DMS 273 treated with DMSO at 0.1 percent for 48 hours (cell line): ENCODE data around the gene SEC23A.
"Not testable (repeated sequence)": the region's sequence is repeated elsewhere in the genome, so short reads cannot be mapped to it uniquely, and the experiment has no call there.

Experiments
- DNase-seq: peaks from one replicate; lab custom pipeline; 2025; lab: John Stamatoyannopoulos, UW

Gene SEC23A

DNA sequence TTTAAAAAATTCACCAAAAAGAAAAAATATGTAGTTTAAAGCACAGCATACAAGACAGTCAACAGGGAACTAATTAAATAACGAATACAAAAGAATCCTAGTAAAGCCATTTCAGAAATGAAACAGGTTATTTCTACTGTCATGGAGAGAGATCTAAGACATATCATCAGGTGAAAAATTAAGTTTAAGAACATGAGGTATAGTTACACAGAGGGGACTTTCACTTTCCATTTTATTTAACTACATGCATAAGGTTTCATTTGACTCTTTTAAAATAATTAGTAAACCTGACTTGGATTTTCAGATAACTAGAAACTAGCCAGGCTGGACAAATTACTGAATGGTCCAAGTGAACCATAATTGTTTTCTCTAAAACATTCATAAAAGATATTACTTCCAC, 11.3 kb downstream of the SEC23A start:
- no peak for DNase-seq

DNA sequence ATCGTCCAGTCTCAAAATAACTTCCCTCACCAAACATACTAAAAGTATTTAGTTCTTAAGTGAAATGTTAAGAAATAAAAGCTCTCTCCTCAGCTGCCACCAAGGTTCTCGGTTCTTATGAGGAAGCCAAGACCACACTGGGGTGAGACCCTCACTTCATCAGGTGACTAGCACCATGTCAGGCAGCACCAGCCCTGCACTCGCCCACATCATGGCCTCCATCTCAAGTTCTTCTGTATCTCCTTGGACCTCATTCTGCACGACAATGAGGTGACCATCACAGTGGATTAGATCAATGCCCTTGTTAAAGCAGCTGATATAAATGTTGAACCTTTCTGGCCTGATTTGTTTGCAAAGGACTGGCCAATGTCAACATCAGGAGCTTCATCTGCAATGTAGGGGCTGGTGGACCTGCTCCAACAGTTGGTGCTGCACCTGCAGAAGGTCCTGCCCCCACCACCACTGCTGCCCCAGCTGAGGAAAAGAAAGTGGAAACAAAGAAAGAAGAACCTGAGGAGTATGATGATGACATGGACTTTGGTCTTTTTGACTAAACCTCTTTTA, 12.4 kb downstream of the SEC23A start:
- no peak for DNase-seq

DNA sequence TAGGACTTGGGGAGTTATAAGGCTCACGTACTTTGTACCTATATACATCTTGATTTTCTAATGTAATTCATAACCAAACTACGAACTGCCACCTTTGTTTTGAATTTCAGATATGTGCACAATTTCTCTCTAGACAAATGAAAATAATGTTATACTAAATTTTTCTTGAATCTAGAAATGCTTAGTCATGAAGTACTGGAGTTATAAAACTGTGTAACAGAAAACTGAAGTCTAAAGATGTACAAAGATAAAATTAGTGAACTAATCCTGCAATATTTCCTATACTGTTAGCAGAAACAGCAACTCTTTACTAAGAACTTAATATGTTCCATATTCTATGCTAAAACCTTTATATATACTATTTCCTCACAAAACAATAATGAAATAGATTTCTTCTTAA, 15.5 kb downstream of the SEC23A start:
- no peak for DNase-seq

DNA sequence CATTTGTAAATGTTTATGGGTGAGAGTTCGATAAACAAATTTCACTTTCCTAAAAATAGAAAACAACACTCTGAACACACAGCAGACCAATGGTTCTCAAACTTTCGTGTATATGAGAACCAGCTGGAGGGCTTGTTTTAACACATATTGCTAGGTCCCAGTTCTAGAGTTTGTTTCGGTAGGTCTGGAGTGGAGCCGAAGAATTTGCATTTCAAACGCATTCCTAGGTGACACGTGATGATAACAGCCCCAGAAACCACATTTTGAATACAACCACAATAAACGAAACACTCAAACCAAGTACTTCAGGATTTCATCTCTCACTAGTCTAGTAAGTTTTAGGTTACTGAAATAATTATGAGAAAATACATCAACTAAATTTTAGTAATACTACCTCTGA, 17.1 kb downstream of the SEC23A start:
- no peak for DNase-seq

DNA sequence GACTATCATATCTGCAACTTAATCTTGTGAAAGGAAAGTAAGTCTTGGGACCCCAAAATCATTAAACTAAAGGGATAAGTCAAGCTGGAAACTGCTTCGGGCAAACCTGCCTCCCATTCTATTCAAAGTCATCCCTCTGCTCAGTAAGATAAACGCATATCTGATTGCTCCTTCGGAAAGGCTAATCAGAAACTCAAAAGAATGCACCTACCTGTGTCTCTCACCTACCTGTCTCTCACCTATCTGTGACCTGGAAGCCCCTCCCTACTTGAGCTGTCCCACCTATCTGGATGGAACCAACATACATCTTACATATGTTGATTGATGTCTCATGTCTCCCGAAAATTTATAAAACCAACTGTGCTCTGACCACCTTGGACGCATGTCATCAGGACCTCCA, 19.9 kb downstream of the SEC23A start:
- no peak for DNase-seq

DNA sequence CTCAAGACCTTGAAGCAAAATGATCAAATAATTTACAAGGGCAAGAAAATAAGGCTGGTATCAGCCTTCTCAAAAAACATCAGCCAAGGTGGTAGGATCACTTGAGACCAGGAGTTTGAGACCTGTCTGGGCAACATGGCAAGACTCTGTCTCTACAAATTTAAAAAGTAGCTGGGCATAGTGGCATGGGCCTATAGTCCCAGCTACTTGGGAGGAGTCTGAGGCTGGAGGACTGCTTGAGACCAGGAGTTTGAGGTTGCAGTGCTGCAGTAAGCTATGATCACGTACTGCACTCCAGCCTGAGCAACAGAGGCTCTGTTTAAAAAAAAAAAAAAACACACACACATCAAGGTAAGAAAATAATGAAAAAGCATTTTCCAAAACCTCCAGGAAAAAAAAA, 22.1 kb downstream of the SEC23A start:
- DNase-seq, result no peak

DNA sequence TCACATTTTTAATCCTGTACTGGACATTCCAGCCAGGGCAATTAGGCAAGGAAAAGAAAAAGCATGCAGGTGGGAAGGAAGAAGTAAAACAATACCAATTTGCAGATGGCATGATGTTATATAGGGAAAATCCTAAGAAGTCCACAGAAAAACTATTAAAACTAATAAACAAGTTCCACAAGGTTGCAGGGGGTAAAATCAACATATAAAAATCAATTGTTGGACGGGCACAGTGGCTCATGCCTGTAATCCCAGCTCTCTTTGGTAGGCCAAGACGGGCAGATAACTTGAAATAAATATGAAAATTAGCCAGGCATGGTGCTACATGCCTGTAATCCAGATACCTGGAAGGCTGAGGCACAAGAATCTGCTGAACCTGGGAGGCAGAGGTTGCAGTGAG, 31.9 kb downstream of the SEC23A start:
- DNase-seq, result no peak

DNA sequence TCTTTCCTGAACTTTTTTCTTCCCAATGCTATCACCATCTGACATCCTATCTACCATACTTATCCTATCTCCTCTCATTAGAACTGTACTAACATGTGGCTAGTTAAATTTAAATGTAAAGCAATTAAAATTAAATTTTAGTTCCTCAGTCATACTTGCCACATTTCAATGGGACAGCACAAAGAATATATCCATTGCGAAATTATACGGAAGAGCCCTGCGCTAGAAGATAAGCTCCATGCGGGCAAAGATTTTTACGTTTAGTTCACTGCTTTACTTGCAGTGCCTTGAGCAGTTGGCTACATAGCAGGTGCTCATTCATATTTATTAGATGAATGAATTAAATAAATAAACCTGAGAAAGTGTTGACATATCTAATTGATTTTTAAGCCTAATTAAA, 33.1 kb downstream of the SEC23A start:
- DNase-seq, result no peak

DNA sequence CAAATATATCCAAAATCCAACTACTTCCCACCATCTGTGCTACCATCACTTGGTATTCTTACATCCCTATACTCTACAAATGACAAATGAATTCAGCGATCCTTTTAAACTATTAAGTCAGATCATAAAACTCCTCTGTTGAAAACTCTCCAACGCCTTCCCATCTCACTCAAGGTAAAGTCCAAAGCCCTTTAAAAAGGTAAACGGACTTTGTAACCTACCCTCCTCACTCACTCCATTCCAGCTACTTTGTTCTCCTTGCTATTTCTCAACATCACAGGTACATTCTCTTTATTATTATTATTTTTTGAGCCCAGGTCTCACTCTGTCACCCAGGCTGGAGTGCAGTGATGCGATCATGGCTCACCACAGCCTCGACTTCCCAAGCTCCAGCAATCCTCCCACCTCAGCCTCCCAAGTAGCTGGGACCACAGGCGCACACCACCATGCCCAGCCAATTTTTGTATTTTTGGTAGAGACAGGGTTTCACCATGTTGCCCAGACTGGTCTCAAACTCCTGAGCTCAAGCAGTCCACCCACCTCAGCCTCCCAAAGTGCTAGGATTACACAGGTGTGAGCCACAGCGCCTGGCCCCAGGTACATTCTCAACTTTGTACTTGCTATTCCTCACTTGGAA, 33.7 kb downstream of the SEC23A start:
- DNase-seq, result not testable (repeated sequence)

DNA sequence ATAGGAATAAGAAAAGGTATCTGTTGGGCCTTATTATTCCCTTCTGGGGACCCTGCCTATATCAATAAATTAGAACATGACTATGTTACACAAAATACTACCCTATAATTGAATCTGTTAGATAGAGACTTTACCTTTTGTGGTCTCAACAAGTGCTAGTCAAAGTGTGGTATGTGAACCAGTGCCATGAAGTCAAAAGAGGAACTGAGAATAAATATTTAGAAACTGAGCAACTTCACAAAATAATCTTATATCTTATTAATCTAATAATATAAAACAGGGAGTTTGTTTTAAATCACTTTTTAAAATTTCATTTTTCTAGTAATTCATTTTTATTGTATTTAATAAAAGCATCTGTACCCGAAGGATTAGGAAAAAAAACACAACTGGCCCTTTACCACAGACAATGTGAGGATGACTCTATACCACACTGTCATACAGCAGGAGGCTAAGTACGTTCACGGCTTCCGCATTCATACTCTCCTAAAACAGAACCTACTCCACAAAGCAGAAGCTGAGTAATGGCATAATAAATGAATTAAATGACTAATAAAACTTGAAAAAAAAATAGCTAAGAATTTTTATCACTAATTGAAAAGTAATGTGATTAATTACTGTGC, 42.1 kb downstream of the SEC23A start:
- no peak for DNase-seq

DNA sequence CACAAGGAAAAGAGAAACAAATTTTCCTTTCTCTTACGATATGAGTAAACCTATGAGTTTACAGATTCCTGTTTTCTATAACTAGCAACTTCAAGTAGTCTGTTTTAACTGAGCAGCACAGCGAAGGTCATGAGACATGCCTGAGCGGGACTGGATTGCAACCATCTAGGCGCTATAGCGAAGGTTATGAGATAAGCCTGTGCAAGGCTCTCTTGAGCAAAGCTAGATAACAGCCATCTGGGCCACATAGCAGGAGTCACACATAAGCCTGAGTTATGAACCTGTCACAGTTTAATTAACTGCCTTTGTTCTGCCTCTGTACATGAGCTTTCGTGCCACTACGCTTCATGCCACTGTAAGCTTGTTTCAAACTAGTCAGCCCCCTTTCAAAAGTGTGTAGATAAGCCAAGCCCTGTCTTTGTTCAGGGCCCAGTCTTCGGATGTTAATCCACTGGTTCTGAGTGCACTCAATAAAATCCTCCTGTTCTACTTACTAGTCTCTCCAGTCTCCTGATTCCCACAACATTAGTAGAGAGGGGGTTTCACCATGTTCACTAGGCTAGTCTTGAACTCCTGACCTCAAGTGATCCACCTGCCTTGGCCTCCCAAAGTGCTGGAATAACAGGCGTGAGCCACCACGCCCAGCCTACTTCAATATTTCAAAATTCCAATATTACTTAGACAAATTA, 47.1 kb downstream of the SEC23A start:
- DNase-seq, result no peak

DNA sequence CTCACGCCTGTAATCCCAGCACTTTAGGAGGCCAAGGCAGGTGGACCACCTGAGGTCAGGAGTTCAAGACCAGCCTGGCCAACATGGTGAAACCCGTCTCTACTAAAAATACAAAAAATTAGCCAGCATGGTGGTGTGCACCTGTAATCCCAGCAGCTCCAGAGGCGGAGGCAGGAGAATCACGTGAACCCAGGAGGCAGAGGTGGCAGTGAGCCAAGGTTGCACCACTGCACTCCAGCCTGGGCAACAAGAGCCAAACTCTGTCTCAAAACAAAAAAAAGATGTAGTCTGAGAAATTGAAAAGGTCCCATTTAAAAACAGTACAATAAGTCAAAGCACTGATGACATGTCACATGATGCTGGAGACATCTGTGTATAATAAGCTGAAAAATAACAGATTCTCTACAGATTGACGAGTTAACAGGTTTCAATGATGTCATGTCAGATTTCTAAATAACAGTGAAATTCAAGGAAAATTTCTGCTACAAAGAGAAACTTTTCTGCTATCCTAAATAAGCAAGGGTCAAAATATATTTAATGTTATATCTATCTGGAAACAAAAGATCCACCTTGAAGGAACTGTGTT, 50.1 kb downstream of the SEC23A start:
- not testable (repeated sequence) for DNase-seq

DNA sequence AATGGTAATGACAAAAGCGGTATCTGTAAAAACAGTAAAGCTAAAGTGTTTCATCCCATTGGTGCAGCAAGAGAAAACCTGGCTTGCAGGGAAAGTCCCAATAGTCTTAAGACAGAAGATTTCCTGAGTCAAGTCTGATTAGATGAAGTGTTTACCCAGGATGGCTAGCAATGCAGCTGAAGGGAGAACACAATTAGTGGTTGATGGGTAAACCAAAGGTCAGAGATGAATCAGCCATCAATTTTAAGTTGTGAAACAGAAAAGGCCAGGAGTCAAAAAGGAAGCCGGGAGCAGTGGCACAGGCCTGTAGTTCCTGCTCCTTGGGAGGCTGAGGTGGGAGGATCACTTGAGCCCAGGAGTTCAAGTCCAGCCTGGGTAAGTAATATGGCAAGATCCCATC, 52.6 kb downstream of the SEC23A start:
- DNase-seq, result no peak

DNA sequence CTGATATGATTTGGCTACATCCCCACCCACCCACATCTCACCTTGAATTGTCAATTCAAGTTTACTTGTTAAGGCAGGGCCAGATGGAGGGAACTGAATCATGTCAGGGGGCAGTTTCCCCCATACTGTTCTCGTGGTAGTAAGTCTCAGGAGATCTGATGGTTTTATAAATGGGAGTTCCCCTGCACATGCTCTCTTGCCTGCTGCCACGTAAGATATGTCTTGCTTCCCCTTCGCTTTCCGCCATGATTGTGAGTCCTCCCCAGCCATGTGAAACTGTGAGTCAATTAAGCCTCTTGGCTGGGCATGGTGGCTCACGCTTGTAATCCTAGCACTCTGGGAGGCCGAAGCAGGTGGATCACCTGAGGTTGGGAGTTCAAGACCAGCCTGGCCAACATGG, 57.1 kb downstream of the SEC23A start:
- not testable (repeated sequence) for DNase-seq

DNA sequence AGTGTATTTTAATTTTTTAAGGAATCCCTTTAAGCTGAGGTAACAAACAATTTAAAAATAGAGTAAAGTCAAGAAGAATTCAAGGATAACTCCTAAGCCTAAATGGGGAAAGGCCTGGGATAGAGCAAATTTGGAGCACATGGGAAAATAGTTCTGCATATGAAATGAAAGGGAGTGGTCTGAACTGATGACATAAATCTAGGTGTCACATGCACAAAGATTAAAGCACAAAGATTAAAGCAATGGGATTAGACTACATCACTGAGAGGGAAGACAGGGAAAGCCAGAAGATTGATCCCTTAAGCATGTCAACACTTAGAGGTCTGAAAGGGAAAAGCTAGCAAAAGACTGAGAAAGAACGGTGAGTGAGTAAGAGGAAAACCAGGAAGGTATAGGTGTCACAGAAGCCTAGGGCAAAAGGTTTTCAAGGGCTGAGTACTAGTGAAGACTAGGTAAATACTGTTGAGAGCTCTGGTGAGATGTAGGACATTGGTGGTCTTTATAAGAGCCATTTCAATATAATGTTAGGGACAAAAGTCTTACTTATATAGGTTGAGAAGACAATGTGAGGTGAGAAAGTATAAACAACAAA, 59.6 kb downstream of the SEC23A start:
- no peak for DNase-seq

DNA sequence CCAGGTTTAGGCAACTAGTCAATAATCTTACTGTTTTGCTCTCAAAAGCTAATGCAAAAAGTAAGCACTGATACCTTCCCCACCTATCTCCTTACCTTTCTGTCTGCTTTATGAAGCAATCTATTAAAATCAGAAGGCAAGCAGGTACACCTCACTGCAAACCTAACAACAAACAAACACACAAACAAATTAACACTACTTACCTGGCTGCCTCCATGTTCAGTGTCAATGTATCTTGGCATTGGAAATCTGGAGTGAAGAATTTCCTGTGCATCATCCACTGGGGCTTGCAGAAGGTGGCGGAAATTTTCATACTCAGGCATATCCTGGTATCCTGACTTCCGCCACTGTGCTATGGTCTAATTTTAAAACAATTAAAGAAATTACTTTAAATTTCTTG, 62.5 kb downstream of the SEC23A start:
- DNase-seq, result no peak

DNA sequence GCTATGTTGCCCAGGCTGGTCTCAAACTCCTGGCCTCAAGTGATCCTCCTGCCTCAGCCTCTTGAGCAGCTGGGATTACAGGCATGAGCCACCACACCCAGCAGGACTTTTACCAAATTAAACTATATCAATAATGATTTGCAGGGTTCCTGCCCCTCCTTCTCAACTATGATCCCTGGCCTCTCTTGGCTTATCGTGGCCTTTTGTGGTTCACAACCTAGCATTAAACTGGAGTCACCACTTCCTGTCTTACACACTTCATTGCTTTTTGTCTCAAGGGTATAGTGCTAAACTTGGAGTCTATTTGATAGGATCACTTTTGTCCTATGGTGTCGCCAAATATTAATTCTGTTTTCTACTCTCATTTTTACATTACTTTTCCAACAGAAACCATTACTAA, 64.5 kb downstream of the SEC23A start:
- no peak for DNase-seq

DNA sequence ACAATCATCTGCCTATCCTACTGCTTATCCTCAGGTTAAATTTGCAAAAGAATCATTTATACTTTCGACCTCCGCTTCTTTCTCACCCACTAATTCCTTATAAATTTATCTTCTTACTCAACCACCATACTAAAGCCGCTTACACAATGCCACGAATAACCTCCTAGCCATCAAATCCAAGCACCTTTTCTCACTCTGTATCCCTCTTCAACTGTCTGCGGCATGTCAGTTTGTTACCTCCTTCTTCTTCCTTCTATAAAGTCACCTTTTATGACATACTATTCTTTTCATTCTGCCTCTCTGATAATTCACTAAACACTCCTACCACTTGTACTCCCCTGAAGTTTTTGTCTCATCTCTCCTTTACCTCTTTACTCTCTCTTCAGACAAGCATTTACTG, 66.3 kb downstream of the SEC23A start:
- no peak for DNase-seq

DNA sequence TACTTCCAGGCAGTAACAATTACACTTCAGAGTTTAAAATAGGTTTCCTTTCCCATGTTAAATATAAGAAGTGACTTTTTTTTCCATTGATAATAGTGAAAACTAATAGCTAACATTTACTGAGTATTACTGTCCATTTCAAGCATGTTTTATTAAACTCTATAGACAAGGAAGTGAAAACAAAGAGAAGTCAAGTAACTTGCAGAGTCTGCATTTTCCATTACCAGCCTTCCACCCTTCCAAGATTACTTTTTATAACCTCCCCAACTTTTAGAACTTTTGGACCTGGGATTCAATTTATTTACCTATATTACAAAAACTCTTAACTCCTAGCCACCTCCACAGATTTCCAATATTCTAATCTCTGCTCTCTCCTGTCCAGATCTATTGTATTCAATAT, 67.7 kb downstream of the SEC23A start:
- no peak for DNase-seq

DNA sequence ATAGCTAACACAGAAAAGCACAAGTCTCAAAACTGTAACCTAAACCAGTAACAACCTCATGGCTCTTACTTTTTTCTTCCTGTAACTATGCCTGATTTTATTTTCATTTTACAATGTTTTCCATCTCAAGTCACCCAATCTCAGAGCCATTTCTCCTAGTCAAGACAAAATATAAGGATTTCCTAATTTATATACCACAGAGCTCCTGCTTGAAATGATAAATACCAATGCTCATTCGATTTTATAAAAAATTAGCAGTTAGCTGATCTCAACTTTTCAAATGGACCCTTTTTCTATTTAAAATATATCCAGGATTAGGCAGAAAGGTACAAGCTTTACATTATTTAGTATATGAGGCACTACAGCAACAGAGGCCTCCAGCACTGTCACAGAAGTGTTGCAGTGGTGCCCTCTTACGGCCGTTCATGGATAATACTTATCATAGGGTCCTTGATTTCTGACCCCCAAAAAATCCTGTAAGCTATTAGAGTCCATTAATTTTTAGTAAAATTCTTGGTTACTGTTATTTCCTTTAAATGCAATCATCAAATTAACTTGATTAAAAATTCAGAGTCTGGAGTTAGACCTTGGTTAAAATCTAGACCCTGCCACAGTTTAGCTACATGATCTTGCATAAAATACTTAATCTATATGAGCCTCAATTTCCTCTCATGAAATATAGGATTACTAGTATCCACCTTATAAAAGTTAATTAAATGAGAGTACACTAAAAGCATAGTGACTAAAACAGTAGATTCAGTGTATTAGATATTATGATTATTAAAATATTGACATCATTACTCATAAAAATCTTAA, 68.3 kb downstream of the SEC23A start:
- no peak for DNase-seq

DNA sequence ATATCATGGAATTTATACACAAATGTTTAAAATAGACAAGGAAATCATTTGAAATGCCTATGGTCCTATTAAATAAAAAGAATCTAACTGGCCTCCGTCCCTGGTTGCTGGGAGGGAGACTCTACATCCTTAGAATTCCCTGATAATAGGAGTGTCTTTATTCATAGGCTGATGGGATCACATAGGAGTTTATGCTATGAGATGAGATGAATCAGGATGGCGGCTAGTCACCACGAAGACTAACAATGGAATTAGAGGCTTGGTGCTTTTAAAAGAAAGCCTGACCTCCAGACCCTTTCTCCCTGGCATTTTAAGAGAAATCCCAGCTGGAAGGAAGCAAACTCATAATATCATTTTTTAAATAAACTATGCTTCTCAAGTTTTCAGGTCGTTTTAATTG, 69.7 kb downstream of the SEC23A start:
- DNase-seq, result no peak

DNA sequence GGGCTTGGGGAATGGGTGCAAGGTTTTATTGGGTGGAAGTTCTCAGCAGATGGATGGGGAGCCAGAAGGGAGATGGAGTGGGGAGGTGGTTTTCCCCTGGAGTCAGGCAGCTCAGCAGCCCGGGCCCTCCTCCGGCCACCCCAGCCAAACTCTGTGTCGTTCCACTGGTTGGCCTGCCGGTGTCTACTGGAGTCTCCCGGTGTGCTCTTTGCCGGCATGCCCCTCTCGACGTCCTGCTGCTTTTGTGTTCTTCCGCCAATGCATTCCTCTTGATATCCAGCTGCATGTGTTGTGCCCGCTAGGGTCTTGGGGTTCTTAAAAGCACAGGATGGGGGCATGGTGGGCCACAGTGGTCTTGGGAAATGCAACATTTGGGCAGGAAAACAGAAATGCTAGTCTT, 72.8 kb downstream of the SEC23A start:
- DNase-seq, result no peak
